PC-3 (cell line): ENCODE measurements around the gene MORN5. TPM values are rescaled to one million over a fixed set of nuclear protein-coding genes. Genes with fewer than 3 reads are reported as not detected.

Experiments used
- ATAC-seq: fragments of 200-7000 bp; cut with Tn5 transposase; 2 replicates; pipeline ENCODE4 v1.9.1; 2020; ENCODE audit warnings: mild to moderate bottlenecking, moderate library complexity
- BruUV-seq: library from RNA; stranded (reverse); fragments of 400-500 nt; replicated peaks from 2 replicates; lab custom pipeline; 2021; lab: Mats Ljungman, UMichigan
- CTCF ChIA-PET: fragments of 300-600 bp; sonication (Branson Sonifier 250); formaldehyde crosslinking; loops from one replicate; lab custom pipeline; 2022; ENCODE audit warnings: antibody characterized with exemption; lab: Charles Lee
- POLR2A ChIA-PET: fragments of 300-600 bp; sonication (Branson Sonifier 250); formaldehyde crosslinking; loops from one replicate; lab custom pipeline; 2022; ENCODE audit warnings: antibody characterized with exemption; ENCODE audit not compliant: unreplicated experiment; lab: Charles Lee
- DNase-seq: peaks from one replicate; pipeline ENCODE4 v3.0.0-alpha.2; 2015
- H2AFZ ChIP-seq: fragments of 300-600 bp; sonication (generic); 2 replicates; pipeline ENCODE4 v1.6.0; 2016; ENCODE audit warnings: antibody characterized with exemption, low read length
- H3F3A ChIP-seq: fragments of 300-600 bp; sonication (generic); one replicate; pipeline ENCODE4 v1.6.0; 2017; ENCODE audit warnings: antibody characterized with exemption, low read length, control low read depth, mild to moderate bottlenecking; ENCODE audit not compliant: unreplicated experiment
- H3K27ac ChIP-seq: fragments of 300-600 bp; sonication (generic); 2 replicates; pipeline ENCODE4 v1.5.1; 2016; ENCODE audit warnings: mild to moderate bottlenecking, low read length
- H3K27me3 ChIP-seq: fragments of 300-600 bp; sonication (generic); 2 replicates; pipeline ENCODE4 v1.6.1; 2016; ENCODE audit warnings: low read length, mixed read lengths
- H3K36me3 ChIP-seq: fragments of 300-600 bp; sonication (generic); 2 replicates; pipeline ENCODE4 v1.6.1; 2016; ENCODE audit warnings: low read depth, mixed run types, low read length, mixed read lengths
- H3K4me1 ChIP-seq: fragments of 300-600 bp; sonication (generic); 2 replicates; pipeline ENCODE4 v1.5.1; 2016; ENCODE audit warnings: low read length; ENCODE audit not compliant: insufficient read depth
- H3K4me2 ChIP-seq: fragments of 300-600 bp; sonication (generic); 2 replicates; pipeline ENCODE4 v1.6.0; 2016; ENCODE audit warnings: low read length
- H3K4me3 ChIP-seq: fragments of 300-600 bp; sonication (generic); 2 replicates; pipeline ENCODE4 v1.5.1; 2016; ENCODE audit warnings: mild to moderate bottlenecking, low read length, mixed read lengths
- H3K79me2 ChIP-seq: fragments of 300-600 bp; sonication (generic); 2 replicates; pipeline ENCODE4 v1.6.1; 2017; ENCODE audit warnings: low read length, mixed read lengths
- H3K9ac ChIP-seq: fragments of 300-600 bp; sonication (generic); 2 replicates; pipeline ENCODE4 v1.6.0; 2016; ENCODE audit warnings: mild to moderate bottlenecking, low read length
- H3K9me2 ChIP-seq: fragments of 300-600 bp; sonication (generic); replicated peaks from 2 replicates; pipeline ENCODE4 v1.6.1; 2016; ENCODE audit warnings: mixed run types, low read length, mixed read lengths
- H3K9me3 ChIP-seq: fragments of 300-600 bp; sonication (generic); 2 replicates; pipeline ENCODE4 v1.6.1; 2016; ENCODE audit warnings: low read length, mixed read lengths
- H4K20me1 ChIP-seq: fragments of 300-600 bp; sonication (generic); 2 replicates; pipeline ENCODE4 v1.6.1; 2016; ENCODE audit warnings: low read length, mixed read lengths
- EZH2 ChIP-seq: fragments of 300-600 bp; sonication (generic); IDR thresholded peaks from one replicate; pipeline ENCODE4 v1.6.1; 2017; ENCODE audit warnings: antibody characterized with exemption, mild to moderate bottlenecking, low read length; ENCODE audit not compliant: unreplicated experiment
- EZH2phosphoT487 ChIP-seq: fragments of 300-600 bp; sonication (generic); IDR thresholded peaks from 2 replicates; pipeline ENCODE4 v1.6.1; 2018; ENCODE audit warnings: mild to moderate bottlenecking, antibody characterized with exemption, low read length, borderline replicate concordance
- intact Hi-C: fragments of 100-400 bp; cut with micrococcal nuclease; formaldehyde crosslinking; loops from 2 replicates; pipeline ENCODE4 v1.9.0; 2023
- total RNA-seq: library from RNA; depleted of rRNA; stranded (reverse); fragments of >200 nt; gene quantifications from 2 replicates; pipeline ENCODE4 v1.2.3, GENCODE V29; 2014
- TF ChIP-seq, protein P1 (sequence below): fragments of 300-600 bp; sonication (generic); conservative IDR thresholded peaks from 2 replicates; pipeline ENCODE4 v1.5.1; 2017; ENCODE audit warnings: antibody characterized with exemption, low read depth, mild to moderate bottlenecking, low read length

MORN5 gene
- total RNA-seq, 1 experiment from 2014 or later: not detected

DNA sequence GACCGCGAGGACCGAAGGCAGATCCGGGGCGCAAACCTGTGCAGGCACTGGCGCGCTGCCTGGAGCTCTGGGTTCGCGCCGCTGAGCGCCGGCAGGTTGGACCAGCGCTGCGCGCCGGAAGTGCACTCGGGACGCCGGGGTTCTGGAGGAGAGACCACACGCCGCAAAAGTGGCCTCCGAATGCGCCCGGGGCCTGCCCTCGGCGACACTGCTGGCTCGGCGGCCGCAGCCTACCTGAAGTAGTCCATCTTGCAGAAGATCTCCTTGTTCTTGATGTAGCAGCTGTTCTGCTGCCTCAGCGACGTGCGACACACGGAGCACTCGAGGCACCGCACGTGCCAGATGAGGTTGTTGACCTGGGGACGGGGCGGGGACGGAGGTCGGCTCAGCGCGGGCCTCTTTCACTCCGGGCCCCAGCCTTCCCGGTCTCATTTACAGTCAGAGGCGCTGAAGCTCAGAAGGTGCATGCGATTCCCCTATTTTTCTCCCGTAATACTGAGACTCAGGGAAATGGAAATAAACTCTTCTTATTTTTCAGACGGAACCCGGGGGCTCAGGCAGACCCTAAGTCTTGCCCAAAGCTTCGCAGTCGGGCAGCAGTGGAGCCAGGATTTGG, 66.5 kb downstream of the MORN5 start:
- Histone ChIP-seq H3K36me3 (no peaks in the 10 kb centered on the region), H3K9me2 (no peaks in the 10 kb centered on the region), H3K9ac (no peak overlapping the region), H3K4me2 (no peak overlapping the region), H2AFZ (no peak overlapping the region), H4K20me1 (no peaks in the 10 kb centered on the region), H3K27ac (no peak overlapping the region), H3K79me2 (no peaks in the 10 kb centered on the region), H3K4me1 (0 out of 2 replicates have a peak, but pooled peaks cover 5% of the 10 kb centered on the region), H3K4me3 (no peak overlapping the region), H3F3A (no peaks in the 10 kb centered on the region), H3K27me3 (no peaks in the 10 kb centered on the region), H3K9me3 (no peaks in the 10 kb centered on the region)
- ATAC-seq (no peak), DNase-seq (no peak)
- BruUV-seq: no TSS peak
- CTCF ChIA-PET: no interaction called here
- no peak for TF ChIP-seq EZH2phosphoT487
- TF ChIP-seq, protein P1, sequence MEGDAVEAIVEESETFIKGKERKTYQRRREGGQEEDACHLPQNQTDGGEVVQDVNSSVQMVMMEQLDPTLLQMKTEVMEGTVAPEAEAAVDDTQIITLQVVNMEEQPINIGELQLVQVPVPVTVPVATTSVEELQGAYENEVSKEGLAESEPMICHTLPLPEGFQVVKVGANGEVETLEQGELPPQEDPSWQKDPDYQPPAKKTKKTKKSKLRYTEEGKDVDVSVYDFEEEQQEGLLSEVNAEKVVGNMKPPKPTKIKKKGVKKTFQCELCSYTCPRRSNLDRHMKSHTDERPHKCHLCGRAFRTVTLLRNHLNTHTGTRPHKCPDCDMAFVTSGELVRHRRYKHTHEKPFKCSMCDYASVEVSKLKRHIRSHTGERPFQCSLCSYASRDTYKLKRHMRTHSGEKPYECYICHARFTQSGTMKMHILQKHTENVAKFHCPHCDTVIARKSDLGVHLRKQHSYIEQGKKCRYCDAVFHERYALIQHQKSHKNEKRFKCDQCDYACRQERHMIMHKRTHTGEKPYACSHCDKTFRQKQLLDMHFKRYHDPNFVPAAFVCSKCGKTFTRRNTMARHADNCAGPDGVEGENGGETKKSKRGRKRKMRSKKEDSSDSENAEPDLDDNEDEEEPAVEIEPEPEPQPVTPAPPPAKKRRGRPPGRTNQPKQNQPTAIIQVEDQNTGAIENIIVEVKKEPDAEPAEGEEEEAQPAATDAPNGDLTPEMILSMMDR: no peak
- no peak for TF ChIP-seq EZH2
- intact Hi-C loops: loop anchor here (5.0 kb wide), 1 partner anchor 99 kb away; no protein-coding TSS in a partner anchor
- POLR2A ChIA-PET: no interaction called here

DNA sequence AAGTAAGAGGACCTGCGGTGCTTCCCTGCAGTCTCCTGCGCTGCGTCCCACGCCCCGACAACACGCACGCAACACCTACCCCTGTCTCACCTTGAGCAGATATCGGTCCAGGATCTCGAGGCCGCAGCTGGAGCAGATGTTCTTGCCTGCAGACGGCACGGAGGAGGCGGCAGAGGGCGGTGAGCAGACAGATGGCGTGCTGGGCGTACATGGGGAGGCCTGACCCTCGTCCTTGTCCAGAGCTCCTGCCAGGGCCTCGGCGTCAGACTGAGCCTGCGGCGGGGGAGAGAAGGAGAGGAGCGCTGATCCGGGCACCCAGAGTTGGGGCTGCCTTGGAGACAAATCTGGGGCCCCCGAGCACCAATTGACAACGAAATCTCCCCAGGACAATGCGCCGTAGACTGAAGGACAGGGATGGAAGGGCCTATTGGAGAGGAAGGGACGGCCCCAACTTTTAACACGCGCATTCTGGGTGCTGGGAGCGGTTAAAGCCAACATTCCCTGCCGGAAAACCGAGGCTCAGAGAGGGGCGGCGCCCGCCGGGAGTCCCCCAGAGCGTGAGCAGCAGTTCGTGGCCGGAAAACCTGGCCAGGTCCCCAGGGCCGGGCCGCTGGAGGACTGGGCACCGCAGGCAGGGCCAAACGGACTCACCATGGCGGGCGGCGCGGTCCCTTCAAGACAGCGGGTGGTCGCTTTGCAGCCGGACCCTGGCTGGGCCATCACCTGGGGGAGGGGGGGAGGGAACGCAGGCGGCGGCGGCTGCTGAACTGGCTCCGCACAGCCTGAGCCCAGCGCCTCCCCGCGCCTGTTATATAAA, 67.3 kb downstream of the MORN5 start:
- no peak overlapping the region for H3K27ac ChIP-seq
- no peaks in the 10 kb centered on the region for H3F3A ChIP-seq
- no peaks in the 10 kb centered on the region for H3K27me3 ChIP-seq
- intact Hi-C loops: loop anchor here (5.0 kb wide), 1 partner anchor 100 kb away; no protein-coding TSS in a partner anchor
- DNase-seq (no peak), ATAC-seq (0 out of 2 replicates have a peak, but pooled peaks have one; percentile 16)
- no peaks in the 10 kb centered on the region for H3K9me3 ChIP-seq
- peak overlapping the region; percentile 71 for H3K4me3 ChIP-seq
- no TSS peak for BruUV-seq
- no peaks in the 10 kb centered on the region for H4K20me1 ChIP-seq
- H3K36me3 ChIP-seq: no peaks in the 10 kb centered on the region
- H2AFZ ChIP-seq: peak overlapping the region; percentile 86; the same call in 1 of the 2 replicates
- H3K9me2 ChIP-seq: no peaks in the 10 kb centered on the region
- no peaks in the 10 kb centered on the region for H3K79me2 ChIP-seq
- TF ChIP-seq, protein P1: no peak
- TF ChIP-seq EZH2phosphoT487 (no peak), EZH2 (no peak)
- POLR2A ChIA-PET: no interaction called here
- H3K4me2 ChIP-seq: peak overlapping the region; percentile 94
- CTCF ChIA-PET: no interaction called here
- no peak overlapping the region for H3K9ac ChIP-seq
- 0 out of 2 replicates have a peak, but pooled peaks cover 5% of the 10 kb centered on the region for H3K4me1 ChIP-seq

DNA sequence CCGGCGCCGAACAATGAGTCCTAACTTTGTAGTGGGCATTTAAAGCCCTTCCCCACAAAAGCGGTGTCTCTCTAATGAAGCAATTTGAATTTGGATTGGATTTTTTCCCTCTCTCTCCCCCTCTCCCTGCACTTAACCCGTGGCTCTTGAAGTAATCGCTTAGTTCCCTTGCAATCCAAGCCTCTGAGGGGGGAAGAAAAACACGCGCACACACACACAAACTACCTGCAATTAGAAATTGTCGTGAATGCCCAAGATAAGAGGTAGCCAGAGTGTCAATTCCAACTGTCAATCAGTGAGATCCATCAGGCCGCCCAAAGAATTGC, 67.8 kb downstream of the MORN5 start:
- ChIA-PET CTCF (interaction anchor here (0.6 kb wide), 1 partner anchor 128 kb away, joined by 4 read pairs; no protein-coding TSS in a partner anchor), POLR2A (no interaction called here)
- H3F3A ChIP-seq: no peaks in the 10 kb centered on the region
- DNase-seq (peak; percentile 16), ATAC-seq (no peak)
- no TSS peak for BruUV-seq
- peak overlapping the region; percentile 71 for H3K4me3 ChIP-seq
- H3K9me2 ChIP-seq: no peaks in the 10 kb centered on the region
- peak overlapping the region; percentile 86 for H2AFZ ChIP-seq
- intact Hi-C loops: loop anchor here (5.0 kb wide), 1 partner anchor 100 kb away; no protein-coding TSS in a partner anchor
- H3K9me3 ChIP-seq: no peaks in the 10 kb centered on the region
- peak overlapping the region; percentile 94 for H3K4me2 ChIP-seq
- H4K20me1 ChIP-seq: no peaks in the 10 kb centered on the region
- H3K4me1 ChIP-seq: 0 out of 2 replicates have a peak, but pooled peaks cover 5% of the 10 kb centered on the region
- no peaks in the 10 kb centered on the region for H3K36me3 ChIP-seq
- no peaks in the 10 kb centered on the region for H3K79me2 ChIP-seq
- TF ChIP-seq EZH2phosphoT487: no peak
- TF ChIP-seq, protein P1: 0 out of 2 replicates have a peak, but pooled peaks have one; percentile 22
- no peak overlapping the region for H3K27ac ChIP-seq
- H3K27me3 ChIP-seq: no peaks in the 10 kb centered on the region
- H3K9ac ChIP-seq: no peak overlapping the region
